BJ (cell line): ENCODE data around the gene CD4. TPM values are rescaled to one million over a fixed set of nuclear protein-coding genes. Genes with fewer than 3 reads are reported as not detected.

Experiments used
- CTCF ChIA-PET: fragments of 350-600 bp; formaldehyde crosslinking; extraction: SDS; loops from one replicate; lab custom pipeline; 2021; ENCODE audit warnings: antibody characterized with exemption, inconsistent platforms; lab: Yijun Ruan, JAX
- POLR2A ChIA-PET: fragments of 300-600 bp; sonication (Branson Sonifier 250); formaldehyde crosslinking; extraction: SDS; loops from one replicate; lab custom pipeline; 2021; ENCODE audit warnings: antibody characterized with exemption; lab: Charles Lee
- DNase-seq: peaks from one replicate; pipeline ENCODE4 v3.0.0-alpha.2; 2011; ENCODE audit warnings: low read depth
- H3K27me3 ChIP-seq: 2 replicates; pipeline ENCODE4 v1.6.0; 2011; ENCODE audit warnings: low read length; ENCODE audit not compliant: control insufficient read depth, insufficient read depth
- H3K36me3 ChIP-seq: 2 replicates; pipeline ENCODE4 v1.5.1; 2011; ENCODE audit warnings: low read length; ENCODE audit not compliant: control insufficient read depth, insufficient read depth
- H3K4me3 ChIP-seq: 2 replicates; pipeline ENCODE4 v1.5.1; 2011; ENCODE audit warnings: low read depth, mild to moderate bottlenecking, control low read depth, low read length
- CTCF ChIP-seq: IDR thresholded peaks from 2 replicates; pipeline ENCODE4 v1.5.1; 2011; ENCODE audit warnings: low read depth, mild to moderate bottlenecking, control low read depth, inconsistent platforms, low read length, moderate library complexity; ENCODE audit not compliant: insufficient read depth
- polyA plus RNA-seq: library from polyadenylated mRNA; depleted of rRNA; stranded (reverse); fragments of >200 nt; gene quantifications from 2 replicates; pipeline ENCODE4 v1.2.3, GENCODE V29; 2011

The CD4 gene
- polyA plus RNA-seq, 1 experiment: 0.42 TPM

- TF ChIP-seq CTCF: no peak
- Histone ChIP-seq H3K27me3 (no peaks in the 10 kb centered on the region), H3K36me3 (peaks cover 22% of the 10 kb centered on the region), H3K4me3 (no peak overlapping the region; the same call in 1 of the 2 replicates)
- DNase-seq: no peak
- CTCF ChIA-PET: interaction anchor here (0.9 to 12.9 kb wide), 6 partner anchors 9 to 94 kb away, joined by 3 to 92 read pairs (median 4); partner anchors contain the start of genes GPR162 and MLF2
- POLR2A ChIA-PET: interaction anchor here (0.9 kb wide), 1 partner anchor 21 kb away, joined by 4 read pairs; the partner anchor contains the start of gene USP5
Measured at GRCh38 chr12:6830286-6830890, 41.1 kb downstream of the CD4 start.

GRCh38 chr12:6830999-6831398 lies 41.7 kb downstream of the CD4 start:
- CTCF ChIA-PET: interaction anchor here (0.9 to 12.9 kb wide), 4 partner anchors 10 to 94 kb away, joined by 3 to 92 read pairs (median 4); partner anchors contain the start of genes GPR162 and MLF2
- DNase-seq: no peak
- POLR2A ChIA-PET: interaction anchor here (0.9 kb wide), 1 partner anchor 21 kb away, joined by 4 read pairs; the partner anchor contains the start of gene USP5
- peaks cover 22% of the 10 kb centered on the region for H3K36me3 ChIP-seq
- H3K27me3 ChIP-seq: no peaks in the 10 kb centered on the region
- TF ChIP-seq CTCF: no peak
- H3K4me3 ChIP-seq: no peak overlapping the region

GRCh38 chr12:6831450-6831995 lies 42.2 kb downstream of the CD4 start:
- ChIA-PET POLR2A (interaction anchor here (0.5 kb wide), 1 partner anchor 8 kb away, joined by 3 read pairs; no protein-coding TSS in a partner anchor), CTCF (interaction anchor here (1.0 to 12.9 kb wide), 5 partner anchors 10 to 78 kb away, joined by 3 to 111 read pairs (median 5); partner anchors contain the start of genes CDCA3, GPR162, MLF2 and USP5)
- no peak overlapping the region for H3K4me3 ChIP-seq
- no peaks in the 10 kb centered on the region for H3K27me3 ChIP-seq
- no peak for TF ChIP-seq CTCF
- no peak for DNase-seq
- H3K36me3 ChIP-seq: peaks cover 25% of the 10 kb centered on the region

GRCh38 chr12:6832125-6832524 lies 42.8 kb downstream of the CD4 start:
- CTCF ChIA-PET: interaction anchor here (1.2 to 12.9 kb wide), 6 partner anchors 11 to 79 kb away, joined by 3 to 111 read pairs (median 18); partner anchors contain the start of genes CDCA3, GPR162, MLF2 and SPSB2
- Histone ChIP-seq H3K36me3 (peaks cover 30% of the 10 kb centered on the region), H3K27me3 (no peaks in the 10 kb centered on the region), H3K4me3 (no peak overlapping the region)
- POLR2A ChIA-PET: interaction anchor here (0.5 kb wide), 1 partner anchor 8 kb away, joined by 3 read pairs; no protein-coding TSS in a partner anchor
- TF ChIP-seq CTCF: no peak
- no peak for DNase-seq

- POLR2A ChIA-PET: interaction anchor here (0.7 kb wide), 1 partner anchor 40 kb away, joined by 3 read pairs; no protein-coding TSS in a partner anchor
- no peak overlapping the region for H3K4me3 ChIP-seq
- no peak for TF ChIP-seq CTCF
- no peaks in the 10 kb centered on the region for H3K27me3 ChIP-seq
- H3K36me3 ChIP-seq: peaks cover 38% of the 10 kb centered on the region
- CTCF ChIA-PET: interaction anchor here (0.9 to 9.8 kb wide), 8 partner anchors 9 to 236 kb away, joined by 3 to 111 read pairs (median 4); partner anchors contain the start of genes CDCA3, MLF2, SPSB2 and USP5
- DNase-seq: no peak
Measured at GRCh38 chr12:6833189-6833890, 44.0 kb downstream of the CD4 start.
